Measurements from ENCODE around the gene ZC3H18.

The ZC3H18 gene

DNA sequence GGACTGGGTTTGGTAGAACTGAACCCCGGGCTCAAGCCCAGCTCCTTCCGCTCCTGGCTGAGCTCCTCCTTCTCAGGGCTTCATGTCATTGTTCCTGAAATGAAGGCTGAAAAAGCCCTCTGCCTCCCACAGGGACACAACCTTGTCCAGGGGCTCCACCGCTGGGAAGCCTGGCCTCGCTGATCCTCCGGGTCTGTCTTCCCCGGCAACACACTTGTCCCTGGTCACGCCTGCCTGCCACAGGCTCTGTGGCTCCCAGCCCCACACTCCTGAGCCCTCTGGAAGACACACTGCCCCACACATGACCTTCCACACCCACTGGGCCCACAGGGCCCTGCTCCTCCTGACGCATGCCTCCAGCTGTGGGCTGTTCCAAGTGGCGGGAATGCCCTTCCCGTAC is 18.0 kb upstream of the ZC3H18 start:
- no peak for DNase-seq

DNA sequence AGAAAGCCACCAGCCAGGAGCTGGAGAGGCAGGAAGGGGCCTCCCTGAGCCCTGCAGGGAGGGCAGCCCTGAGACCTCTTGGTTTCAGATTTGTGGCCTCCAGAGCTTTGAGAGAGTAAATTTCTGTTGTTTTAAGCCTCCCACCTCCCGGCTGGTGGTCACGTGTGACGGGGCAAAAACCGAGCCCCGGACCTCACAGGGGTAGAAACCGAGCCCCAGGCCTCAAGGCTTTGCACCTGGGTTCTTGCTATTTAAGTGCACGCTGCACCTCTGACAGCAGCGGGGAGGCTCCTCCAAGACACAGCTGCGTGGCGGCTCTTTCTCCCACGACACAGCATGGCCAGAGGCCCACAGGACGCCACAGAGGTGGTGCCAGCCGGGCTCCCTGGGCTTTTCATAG is 17.4 kb upstream of the ZC3H18 start:
- DNase-seq, result no peak

DNA sequence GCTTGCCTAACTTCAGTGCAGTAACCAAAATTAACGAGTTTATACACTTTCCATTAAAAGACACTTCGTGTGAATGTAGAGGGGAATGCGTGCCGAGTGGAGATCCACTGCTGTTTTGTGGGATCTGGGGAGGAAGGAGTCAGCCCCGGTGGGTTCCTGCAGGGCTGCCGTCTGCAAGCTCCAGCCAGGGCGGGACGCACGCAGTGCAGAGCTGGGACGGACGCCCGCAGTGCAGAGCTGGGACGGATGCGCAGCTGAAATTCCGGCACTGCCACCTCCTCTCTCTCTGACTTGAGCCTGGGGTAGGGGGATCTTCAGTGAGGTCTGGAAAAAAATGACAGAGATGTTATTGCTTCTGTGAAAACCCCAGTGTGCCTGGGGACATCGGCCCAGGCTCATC is 16.5 kb upstream of the ZC3H18 start:
- DNase-seq, result no peak

DNA sequence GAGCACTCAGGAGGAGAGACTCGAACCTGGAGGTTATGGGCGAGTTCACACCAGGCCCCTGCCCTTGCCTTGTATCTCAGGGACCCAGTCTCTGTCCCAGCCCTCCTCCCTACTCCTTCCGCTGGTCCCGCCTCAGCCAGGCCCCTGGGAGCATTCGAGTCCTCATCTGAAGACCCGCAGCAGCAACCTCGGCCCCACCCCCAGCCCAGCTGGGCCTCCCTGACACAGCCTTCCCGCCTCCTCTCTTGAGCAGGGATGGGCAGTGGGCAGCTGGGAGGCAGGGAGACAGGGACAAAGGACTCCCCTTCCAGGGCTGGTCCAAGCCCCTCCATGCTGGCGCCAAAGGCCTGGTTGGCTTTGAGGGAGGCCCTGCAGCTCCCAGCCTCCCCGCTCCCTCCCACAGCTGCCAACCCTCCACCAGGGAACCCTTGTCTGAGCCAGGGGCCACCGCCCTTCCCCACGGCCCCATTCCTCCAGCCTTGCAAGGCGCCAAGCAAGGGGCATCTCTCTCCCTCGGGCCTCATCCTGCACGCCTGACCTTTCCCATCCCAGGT is 15.4 kb upstream of the ZC3H18 start:
- no peak for DNase-seq

DNA sequence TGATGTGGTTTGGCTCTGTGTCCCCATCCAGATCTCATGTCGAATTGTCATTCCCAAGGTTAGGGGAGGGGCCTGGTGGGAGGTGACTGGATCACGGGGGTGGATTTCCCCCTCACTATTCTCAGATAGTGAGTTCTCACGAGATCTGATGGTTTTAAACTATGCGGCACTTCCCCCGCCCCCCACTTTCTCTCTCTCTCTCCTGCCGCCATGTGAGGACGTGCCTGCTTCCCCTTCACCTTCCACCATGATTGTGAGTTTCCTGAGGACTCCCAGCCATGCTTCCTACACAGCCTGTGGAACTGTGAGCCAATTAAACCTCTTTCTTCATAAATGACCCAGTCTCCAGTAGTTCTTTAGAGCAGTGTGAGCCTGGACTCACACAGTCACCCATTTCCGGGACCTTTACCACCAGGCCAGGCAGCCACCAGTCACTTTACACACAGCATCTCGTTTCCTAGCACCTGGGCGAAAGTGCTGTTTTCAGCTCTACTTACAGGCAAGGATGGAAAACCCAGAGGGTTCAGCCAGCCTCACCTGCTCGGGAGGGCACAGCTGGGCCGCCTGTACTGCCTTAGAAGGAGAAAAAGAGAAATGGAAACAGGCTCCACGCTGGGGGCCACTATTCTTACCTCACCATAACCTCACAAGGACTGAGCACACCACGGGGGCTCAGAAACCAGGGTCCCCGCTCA is 13.8 kb upstream of the ZC3H18 start:
- DNase-seq, result no peak

DNA sequence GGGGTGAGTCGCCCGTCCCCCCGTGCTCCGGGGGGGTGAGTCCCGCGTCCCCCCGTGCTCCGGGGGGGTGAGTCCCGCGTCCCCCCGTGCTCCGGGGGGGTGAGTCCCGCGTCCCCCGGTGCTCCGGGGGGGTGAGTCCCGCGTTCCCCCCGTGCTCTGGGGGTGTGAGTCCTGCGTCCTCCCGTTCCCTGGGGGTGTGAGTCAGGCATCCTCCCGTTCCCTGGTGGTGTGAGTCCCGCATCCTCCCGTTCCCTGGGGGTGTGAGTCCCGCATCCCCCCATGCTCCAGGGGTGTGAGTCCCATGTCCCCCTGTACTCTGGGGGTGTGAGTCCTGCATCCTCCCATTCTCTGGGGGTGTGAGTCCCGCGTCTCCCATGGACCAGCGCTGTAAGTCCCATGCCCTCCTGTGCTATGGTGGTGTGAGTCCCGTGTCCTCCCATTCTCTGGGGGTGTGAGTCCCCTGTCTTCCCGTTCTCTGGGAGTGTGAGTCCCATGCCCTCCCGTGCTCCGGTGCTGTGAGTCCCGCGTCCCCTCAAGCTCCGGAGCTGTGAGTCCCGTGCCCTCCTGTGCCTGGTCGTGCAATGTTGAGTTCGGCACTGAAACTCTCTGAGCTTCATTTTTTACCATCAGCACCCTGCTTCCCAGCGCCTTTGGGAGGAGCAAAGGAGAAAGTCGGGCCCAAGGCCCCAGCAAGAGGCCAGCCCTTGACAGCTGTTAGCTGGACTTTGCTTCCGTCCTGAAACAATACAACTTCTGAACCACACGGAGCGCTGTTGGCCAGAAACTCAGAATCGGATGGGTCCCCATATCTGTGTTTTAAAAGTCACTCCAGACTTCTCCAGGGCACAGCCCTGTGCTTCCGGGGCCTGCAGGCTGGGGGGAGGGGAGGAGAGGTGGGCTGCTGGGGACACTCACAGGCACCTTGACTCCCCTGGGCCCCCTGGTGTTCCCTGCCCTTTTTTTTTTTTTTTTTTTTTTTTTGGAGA is 11.5 kb upstream of the ZC3H18 start:
- no peak for DNase-seq

DNA sequence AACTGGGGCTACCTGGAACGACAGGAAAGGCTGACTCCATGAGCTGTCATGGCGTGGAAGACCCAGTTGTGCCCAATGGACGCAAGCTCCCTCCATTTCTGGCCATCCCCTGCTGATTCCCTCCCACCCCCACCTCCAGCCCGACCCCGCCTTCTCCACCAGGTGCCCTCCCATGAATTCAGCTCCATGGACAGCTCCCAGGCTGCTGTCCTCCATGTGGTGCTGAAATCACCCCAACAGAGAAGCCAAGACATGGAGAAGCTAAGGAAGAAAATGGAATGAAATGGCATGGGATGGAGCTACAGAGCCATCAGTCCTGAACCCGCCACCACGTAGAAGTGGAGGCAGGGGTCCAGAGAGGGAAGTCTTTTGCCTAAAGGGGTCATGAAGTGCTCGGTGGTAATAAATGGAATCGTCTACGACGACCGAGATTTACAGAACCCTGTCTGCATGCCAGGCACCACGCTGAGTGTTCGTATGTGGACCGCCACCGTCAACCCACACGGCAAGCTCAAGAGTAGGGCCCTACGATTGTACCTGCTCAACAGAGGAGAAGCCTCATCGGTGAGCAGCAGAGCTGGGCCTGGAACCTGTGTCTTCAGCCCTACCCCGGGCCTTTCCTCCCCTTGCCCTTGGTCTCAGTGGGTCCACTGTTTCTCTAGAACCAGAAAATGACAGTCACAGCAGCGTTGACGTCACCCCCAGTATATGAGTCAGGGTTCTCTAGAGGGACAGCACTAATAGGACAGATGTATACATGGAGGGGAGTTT is 9.3 kb upstream of the ZC3H18 start:
- no peak for DNase-seq

DNA sequence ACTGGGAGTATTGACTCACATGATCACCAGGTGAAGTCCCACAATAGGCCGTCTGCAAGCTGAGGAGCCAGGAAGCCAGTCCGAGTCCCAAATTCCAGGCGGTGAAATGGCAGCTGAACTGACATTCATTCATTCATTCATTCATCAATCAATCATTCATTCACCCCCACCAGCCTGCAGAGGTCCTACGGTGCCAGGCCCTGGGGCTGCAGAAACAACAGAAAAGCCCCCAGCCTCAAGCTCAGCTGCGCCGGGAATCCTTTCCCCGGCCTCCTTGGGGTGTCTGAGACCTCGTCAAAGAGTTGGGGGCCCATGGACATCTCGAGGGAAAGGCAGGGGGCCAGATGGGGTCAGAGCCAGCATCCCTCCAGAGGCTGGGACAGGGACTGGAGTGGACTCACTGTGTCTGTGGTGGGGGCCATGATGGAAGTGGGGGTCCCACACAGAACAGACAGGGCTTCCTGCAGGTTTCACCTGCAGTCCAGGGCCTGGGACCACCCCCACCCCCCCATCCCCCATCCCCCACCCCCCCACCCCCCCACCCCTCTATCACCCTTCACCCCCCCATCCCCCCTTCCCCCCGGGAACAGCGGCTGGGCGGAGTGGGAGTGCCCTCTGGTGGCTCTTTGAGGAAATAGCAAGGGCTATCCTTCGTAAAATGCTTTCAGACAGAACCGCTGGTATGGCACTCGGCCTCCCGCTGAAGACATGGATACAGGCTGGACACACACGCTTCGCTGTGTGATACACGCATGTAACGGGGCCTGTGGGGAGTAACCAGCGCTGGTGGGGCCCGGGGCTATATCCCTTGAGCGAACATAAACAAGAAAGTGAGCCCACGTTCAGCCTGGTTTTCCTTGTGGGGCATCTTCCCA is 8.5 kb upstream of the ZC3H18 start:
- DNase-seq, result no peak

DNA sequence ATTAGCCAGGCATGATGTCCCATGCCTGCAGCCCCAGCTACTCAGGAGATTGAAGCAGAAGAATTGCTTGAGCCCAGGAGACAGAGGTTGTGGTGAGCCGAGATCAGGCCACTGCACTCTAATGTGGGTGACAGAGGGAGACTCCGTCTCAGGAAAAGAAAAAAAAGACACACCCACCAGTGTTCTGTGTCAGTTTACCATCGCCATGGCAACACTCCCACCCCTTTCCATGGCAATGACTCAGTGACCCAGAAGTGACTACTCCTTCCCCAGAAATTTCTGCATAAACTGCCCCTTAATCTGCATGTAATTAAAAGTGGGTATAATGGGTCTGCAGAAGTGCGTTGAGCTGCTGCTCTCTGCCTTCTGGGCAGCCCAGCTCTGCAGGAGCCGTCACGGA is 4.0 kb upstream of the ZC3H18 start:
- peak; percentile 49 for DNase-seq

DNA sequence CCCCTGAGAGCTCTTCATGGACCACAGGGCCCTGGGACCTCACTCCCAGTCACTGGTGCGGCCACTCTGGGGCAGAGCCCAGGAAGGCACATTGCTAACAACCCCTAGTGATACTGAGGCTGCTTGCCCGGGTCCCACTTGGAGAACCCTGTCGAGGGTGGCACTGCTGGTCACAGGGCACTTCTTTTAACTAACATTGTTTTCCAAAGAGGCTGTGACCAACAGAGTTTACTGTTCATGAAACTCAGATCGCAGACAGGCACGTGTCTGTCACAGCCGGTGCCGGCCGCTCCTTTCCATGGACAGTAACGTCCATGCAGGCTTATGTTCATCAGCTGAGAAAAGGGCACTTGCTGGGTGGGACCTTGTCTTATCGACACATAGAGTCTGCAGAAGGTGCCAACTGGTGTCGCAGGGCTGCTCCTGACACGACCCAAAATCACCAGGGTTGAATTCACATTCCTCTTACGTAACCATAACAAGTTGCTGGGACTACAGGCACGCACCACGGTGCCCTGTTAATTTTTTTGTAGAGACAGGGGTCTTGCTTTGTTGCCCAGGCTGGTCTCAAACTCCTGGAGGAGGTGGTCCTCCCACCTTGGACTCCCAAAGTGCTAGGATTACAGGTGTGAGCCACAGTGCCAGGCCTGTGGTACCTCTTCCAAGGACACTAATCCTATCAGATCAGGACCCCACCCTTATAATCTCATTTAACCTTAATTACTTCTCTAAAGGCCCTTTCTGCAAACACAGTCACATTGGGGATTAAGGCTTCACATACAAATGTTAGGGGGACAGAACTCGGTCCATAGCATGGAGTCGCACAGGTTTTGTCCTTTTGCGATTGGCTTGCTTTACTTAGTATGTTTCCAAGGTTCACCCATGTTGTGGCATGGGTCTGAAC is 1.2 kb upstream of the ZC3H18 start:
- DNase-seq, result no peak

DNA sequence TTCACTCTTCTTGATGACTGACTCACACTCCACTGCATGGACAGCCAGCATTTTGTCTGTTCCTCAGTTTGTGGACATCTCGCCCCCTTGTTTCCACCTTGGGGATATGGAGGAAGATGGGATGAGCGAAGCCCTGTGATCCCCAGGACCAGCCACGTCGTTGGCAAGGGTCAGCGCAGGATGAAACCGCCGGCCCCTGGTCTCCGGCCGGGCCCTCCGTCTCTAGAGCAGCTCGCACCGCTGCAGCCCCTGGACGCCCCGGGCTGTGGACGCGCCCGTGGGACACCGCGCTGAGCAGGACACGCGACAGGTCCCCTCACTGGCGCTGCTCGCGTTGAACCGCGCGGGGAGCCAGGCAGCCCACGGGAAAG is 604 bp upstream of the ZC3H18 start:
- DNase-seq, result no peak

DNA sequence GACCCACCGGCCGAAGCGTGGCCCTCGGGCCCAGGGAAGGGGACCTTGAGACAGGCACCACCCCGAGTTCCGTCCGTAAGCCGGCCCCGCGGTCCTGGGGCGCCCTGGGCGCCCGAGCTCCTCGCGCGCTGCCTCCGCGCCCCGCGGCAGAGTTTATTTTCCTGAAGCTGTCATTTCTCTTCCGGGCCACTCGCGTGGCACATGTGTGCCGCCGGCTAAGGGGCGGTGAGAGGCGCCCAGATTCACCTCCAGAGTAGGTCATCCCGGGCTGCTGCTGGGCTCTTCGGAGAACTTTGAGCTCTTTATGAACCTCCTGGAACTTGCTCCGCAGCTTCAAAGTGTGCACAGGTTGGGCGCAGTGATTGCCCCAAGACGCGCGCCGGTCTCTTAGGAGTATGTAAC is 489 bp downstream of the ZC3H18 start:
- DNase-seq, result peak; percentile 54

DNA sequence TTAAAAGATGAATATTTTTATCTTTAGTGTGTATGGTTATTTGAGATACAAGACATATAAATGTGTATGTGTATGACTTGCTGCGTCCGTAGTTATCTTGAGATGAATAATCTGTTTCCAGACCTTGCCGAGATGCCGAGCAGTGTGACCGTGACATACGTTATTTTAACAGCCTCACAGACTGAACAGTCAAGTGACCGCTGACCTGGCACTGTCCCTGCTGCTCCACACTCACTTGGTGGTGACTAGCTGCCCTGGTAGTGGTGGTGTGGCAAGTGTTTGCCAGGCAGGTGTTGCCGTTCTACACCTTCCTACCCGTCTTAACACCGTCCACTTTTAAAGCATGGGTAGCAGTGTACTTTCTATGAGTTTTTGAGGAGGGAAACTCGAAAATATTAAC is 5.0 kb downstream of the ZC3H18 start:
- DNase-seq, result no peak

DNA sequence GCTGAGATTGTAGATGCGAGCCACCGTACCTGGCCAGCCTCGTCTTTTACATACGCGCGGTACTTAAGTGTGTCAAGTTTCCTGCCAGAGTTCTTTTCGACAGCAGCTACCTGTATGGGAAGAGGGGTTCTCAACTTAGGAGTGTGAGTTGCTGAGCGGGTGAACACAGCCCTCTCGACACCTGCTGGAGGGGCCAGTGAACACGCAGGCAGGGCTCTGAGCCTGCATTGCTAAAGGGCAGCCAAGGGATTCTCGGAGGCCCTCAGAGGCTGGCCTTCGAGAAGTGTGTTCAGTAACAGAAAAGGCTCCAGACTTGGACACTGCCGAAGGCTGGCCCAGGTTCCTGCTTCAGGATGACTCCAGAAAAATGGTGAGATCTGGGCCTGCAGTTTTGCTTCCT is 6.1 kb downstream of the ZC3H18 start:
- no peak for DNase-seq

DNA sequence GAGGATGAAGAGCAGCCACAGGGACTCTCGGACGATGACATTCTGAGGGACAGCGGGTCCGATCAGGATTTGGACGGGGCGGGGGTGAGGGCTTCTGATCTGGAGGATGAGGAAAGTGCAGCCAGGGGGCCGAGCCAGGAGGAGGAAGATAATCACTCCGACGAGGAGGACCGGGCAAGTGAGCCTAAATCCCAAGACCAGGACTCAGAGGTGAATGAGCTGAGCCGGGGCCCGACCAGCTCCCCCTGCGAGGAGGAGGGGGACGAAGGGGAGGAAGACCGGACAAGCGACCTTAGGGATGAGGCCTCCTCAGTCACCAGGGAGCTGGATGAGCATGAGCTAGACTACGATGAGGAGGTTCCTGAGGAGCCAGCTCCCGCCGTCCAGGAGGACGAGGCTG is 7.0 kb downstream of the ZC3H18 start:
- no peak for DNase-seq

DNA sequence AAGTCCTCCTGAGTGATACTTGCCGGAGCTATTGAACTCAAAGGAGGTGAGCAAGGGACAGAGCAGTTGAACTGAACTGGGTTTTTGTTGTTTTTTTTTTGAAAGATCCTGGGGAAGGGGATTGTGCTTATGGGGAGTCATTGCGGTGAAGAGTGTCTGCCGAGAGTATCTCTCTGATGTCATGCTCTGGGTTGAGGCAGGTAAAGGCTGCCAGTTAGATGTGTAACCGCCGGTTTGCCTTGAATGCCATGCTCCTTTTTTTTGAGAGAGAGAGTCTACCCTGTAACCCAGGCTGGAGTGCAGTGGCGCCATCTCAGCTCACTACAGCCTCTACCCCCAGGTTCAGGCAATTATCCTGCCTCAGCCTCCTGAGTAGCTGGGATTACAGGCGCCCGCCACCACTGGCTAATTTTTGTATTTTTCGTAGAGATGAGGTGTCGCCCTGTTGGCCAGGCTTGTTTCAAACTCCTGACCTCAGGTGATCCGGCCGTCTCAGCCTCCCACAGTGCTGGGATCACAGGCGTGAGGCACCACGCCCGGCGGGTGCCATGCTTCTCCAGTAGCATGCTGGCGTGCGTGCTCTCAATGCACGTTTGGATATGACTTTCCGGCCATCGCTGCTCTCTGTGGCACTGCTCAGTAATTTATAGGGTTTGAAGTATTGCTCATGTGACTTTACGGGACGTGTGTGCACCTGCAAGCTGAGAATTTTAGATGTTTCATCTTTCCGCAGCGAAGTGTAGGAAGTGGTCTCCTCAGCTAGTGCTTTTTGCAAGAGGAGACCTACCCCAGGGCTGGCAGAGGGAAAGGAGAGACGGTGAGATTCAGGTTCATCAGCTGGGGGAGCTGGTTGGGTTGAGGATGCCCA is 8.5 kb downstream of the ZC3H18 start:
- DNase-seq, result no peak

DNA sequence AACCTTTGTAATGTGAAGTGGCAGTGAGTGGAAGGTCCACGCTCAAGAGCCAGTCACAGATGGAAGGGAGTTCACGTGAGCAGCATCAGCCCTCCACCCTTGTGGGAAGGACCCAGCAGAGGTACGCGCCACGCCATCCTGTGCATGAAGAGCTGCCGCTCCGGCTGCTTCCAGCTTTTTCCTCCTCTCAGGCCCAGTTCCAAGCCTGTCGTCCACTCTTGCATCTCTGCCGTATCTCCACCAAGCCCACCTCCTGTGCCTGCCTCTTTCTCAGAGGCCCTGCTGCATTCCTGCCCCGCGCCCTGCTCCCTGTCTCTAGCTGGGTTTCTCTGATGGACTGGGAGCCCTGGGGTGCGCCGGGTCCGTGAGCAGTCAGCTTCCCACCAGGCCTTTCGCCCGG is 10.2 kb downstream of the ZC3H18 start:
- DNase-seq, result no peak

DNA sequence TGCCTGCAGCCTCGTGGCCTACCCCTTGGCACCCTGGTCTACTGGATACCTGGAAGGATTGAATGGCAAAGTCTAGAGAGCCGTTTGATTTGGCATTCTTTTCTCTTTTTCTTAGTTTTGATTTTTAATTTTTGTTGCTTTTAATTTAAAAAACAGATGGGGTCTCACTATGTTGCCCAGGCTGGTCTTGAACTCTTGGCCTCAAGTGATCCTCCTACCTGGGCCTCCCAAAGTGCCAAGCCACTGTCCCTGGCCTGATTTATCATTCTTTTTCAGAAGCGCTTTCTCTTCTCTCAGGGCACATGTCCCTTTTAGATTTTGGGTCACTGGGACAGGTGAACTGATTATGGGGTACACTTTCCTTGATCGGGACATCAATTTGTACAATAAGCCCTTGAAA is 10.8 kb downstream of the ZC3H18 start:
- DNase-seq, result no peak

DNA sequence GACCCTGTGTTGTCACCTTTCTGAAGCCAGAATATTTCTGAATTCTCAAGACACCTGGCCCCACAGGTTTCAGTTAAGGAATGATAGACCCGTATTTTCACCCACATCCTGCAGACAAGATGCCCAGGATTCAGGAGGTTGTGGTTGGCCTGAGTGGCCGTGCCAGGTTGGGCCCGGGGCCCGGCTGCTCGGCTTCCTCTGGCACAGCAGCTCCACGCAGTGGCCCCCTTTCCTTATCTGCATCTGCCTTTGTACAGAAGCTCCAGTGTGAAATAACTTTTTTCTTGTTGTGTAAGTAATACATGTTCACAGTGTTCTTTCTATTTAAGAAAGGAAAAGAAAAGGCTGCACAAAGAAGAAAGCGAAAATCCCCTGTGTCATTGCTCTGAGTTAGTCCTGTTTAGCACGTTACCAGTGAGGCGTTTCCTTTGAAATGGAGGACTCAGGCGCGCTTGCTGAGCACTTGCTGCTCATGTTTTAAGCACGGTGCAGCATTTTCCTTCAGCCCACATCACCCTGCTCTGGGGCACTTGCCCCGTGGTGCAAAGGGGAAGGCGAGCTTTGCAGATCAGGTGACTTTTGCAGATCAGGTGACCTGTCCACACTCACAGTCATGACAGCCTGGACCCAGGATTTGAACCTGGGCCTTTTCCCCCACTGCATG is 12.8 kb downstream of the ZC3H18 start:
- no peak for DNase-seq

DNA sequence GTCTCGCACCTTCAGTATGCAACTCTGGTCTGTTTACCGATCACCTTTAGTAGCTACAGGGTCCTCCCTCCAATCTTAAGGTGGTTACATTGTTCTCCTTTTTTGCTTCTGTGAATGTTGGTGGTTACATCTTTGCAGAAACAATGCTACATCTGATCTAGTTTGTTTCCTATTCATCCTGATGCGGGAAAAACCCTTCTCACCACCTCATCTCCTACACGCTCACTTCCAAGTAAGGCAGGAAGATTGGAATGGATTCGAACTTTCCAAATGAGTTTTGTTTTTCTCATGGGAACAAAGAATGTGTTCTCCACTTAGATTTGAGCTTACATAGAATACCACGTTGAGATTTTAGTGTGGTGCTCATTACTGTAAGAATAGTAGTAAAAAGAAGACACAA is 14.5 kb downstream of the ZC3H18 start:
- DNase-seq, result no peak

Data from activated CD4-positive, CD25-positive, alpha-beta regulatory T cell treated with anti-CD3 and anti-CD28 coated beads, Interleukin-2, amount 50 U/mL, for 72 hours (primary cell).